ENCODE measurements around the gene RFC2.

GRCh38 chr7:74252893-74253292, 1.3 kb downstream of the RFC2 start:
- no peak for TF ChIP-seq EZH2 (IDR thresholded peaks at IDR 0.05)
- TF ChIP-seq, protein P1, sequence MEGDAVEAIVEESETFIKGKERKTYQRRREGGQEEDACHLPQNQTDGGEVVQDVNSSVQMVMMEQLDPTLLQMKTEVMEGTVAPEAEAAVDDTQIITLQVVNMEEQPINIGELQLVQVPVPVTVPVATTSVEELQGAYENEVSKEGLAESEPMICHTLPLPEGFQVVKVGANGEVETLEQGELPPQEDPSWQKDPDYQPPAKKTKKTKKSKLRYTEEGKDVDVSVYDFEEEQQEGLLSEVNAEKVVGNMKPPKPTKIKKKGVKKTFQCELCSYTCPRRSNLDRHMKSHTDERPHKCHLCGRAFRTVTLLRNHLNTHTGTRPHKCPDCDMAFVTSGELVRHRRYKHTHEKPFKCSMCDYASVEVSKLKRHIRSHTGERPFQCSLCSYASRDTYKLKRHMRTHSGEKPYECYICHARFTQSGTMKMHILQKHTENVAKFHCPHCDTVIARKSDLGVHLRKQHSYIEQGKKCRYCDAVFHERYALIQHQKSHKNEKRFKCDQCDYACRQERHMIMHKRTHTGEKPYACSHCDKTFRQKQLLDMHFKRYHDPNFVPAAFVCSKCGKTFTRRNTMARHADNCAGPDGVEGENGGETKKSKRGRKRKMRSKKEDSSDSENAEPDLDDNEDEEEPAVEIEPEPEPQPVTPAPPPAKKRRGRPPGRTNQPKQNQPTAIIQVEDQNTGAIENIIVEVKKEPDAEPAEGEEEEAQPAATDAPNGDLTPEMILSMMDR (IDR thresholded peaks at IDR 0.05), result no peak
